K562 (cell line): ENCODE results near the gene ARAP1. TPM values are rescaled to one million over a fixed set of nuclear protein-coding genes. Genes with fewer than 3 reads are reported as not detected.
A peak's percentile ranks its signal among the peaks of the same experiment; 100 is the strongest.

Experiments
- ATAC-seq: fragments of 200-7000 bp; cut with Tn5 transposase; 3 replicates; pipeline ENCODE4 v1.9.1; 2020; ENCODE audit warnings: moderate library complexity
- BruUV-seq: library from RNA; stranded (reverse); fragments of 400-500 nt; replicated peaks from 2 replicates; lab custom pipeline; 2021; lab: Mats Ljungman, UMichigan
- CTCF ChIA-PET: fragments of 300-600 bp; formaldehyde crosslinking; extraction: SDS; loops from one replicate; lab custom pipeline; 2021; ENCODE audit warnings: low intra/inter-chr PET ratio; lab: Yijun Ruan, JAX
- POLR2A ChIA-PET: fragments of 300-600, 350-650 bp; sonication (Branson Sonifier 250); formaldehyde crosslinking; extraction: SDS; loops from one replicate; lab custom pipeline; 2021; ENCODE audit warnings: antibody characterized with exemption, inconsistent platforms; lab: Yijun Ruan, JAX
- DNase-seq, 4 experiments: peaks; one replicate each; pipeline versions ENCODE4 v3.0.0 to v3.0.0-alpha.2; 2011 to 2018; ENCODE audit warnings: low spot score in 3 of 4, mixed read lengths in 3 of 4; ENCODE audit errors: extremely low read depth in 1 of 4
- FAIRE-seq: peaks from 2 replicates; lab custom pipeline; 2011; peaks lifted over from hg19 to GRCh38; lab: Jason Lieb, UNC
- H2AFZ ChIP-seq: 2 replicates; pipeline ENCODE4 v1.6.0; 2011; ENCODE audit warnings: low read depth, low read length, control low read depth, inconsistent platforms
- H3K27ac ChIP-seq: fragments of 200-600 bp; 3 replicates; pipeline ENCODE4 v1.8.0; 2011; ENCODE audit warnings: low read depth, mild to moderate bottlenecking, control low read depth, inconsistent platforms, low read length, moderate library complexity, mixed read lengths; ENCODE audit errors: extremely low read depth
- H3K27me3 ChIP-seq, 2 experiments: fragments of 300-600 bp in 1 of 2; 2 replicates in 1 of 2; 3 replicates in 1 of 2; pipeline versions ENCODE4 v1.6.0 to v1.8.0; 2011; ENCODE audit warnings: inconsistent platforms in 2 of 2, low read length in 2 of 2, mild to moderate bottlenecking in 1 of 2, mixed read lengths in 1 of 2, moderate library complexity in 1 of 2; ENCODE audit not compliant: control insufficient read depth in 2 of 2, insufficient read depth in 2 of 2
- H3K36me3 ChIP-seq: fragments of 300-600 bp; 3 replicates; pipeline ENCODE4 v1.8.0; 2011; ENCODE audit warnings: mild to moderate bottlenecking, low read length, inconsistent platforms; ENCODE audit not compliant: control insufficient read depth, insufficient read depth
- H3K4me1 ChIP-seq, 2 experiments: fragments of 200-600 bp in 1 of 2; replicated peaks in 1 of 2; 2 replicates in 1 of 2; 3 replicates in 1 of 2; pipeline versions ENCODE4 v1.5.1 to v1.8.0; 2011; ENCODE audit warnings: inconsistent platforms in 2 of 2, low read length in 2 of 2, mild to moderate bottlenecking in 1 of 2, mixed read lengths in 1 of 2, moderate library complexity in 1 of 2; ENCODE audit not compliant: control insufficient read depth in 2 of 2, insufficient read depth in 2 of 2
- H3K4me2 ChIP-seq: 2 replicates; pipeline ENCODE4 v1.6.1; 2011; ENCODE audit warnings: low read length, control low read depth, inconsistent platforms, mixed read lengths; ENCODE audit not compliant: insufficient read depth
- H3K4me3 ChIP-seq: fragments of 200-600 bp; sonication (generic), shearing (Covaris generic); 2 replicates; pipeline ENCODE4 v1.5.1; 2016; ENCODE audit warnings: control low read depth, inconsistent platforms
- H3K79me2 ChIP-seq: fragments of 200-600 bp; 3 replicates; pipeline ENCODE4 v1.8.0; 2011; ENCODE audit warnings: low read length, inconsistent platforms; ENCODE audit not compliant: control insufficient read depth, insufficient read depth
- H3K9ac ChIP-seq, 2 experiments: 2 replicates each; pipeline versions ENCODE4 v1.6.0 to v1.6.1; 2011; ENCODE audit warnings: low read depth in 2 of 2, low read length in 2 of 2, control low read depth in 1 of 2, inconsistent platforms in 1 of 2, mild to moderate bottlenecking in 1 of 2, mixed read lengths in 1 of 2; ENCODE audit not compliant: insufficient read depth in 1 of 2
- H3K9me1 ChIP-seq: one replicate; pipeline ENCODE4 v1.6.0; 2011; ENCODE audit warnings: inconsistent platforms, mild to moderate bottlenecking, low read length, moderate library complexity; ENCODE audit not compliant: control insufficient read depth, insufficient read depth
- H3K9me3 ChIP-seq: replicated peaks from 2 replicates; pipeline ENCODE4 v1.5.1; 2011; ENCODE audit warnings: low read depth, low read length, inconsistent platforms; ENCODE audit not compliant: control insufficient read depth, insufficient read depth
- H4K20me1 ChIP-seq: replicated peaks from 2 replicates; pipeline ENCODE4 v1.6.1; 2011; ENCODE audit warnings: low read length, inconsistent platforms, mixed read lengths; ENCODE audit not compliant: control insufficient read depth, insufficient read depth
- ARID1B ChIP-seq: fragments of 450-650 bp; IDR thresholded peaks from 2 replicates; pipeline ENCODE4 v1.6.1; 2016; ENCODE audit warnings: antibody characterized with exemption, mild to moderate bottlenecking, inconsistent platforms
- HDAC3 ChIP-seq: fragments of 450-650 bp; IDR thresholded peaks from 2 replicates; pipeline ENCODE4 v1.6.1; 2018; ENCODE audit warnings: borderline replicate concordance, mild to moderate bottlenecking, moderate library complexity; ENCODE audit not compliant: partially characterized antibody
- HINFP ChIP-seq: fragments of 450-650 bp; conservative IDR thresholded peaks from 2 replicates; pipeline ENCODE4 v1.6.1; 2016; ENCODE audit warnings: missing genetic modification characterization, low read depth, mild to moderate bottlenecking, control low read depth, missing compliant biosample characterization
- MLLT1 ChIP-seq, 2 experiments: fragments of 450-650 bp; IDR thresholded peaks; 2 replicates each; pipeline ENCODE4 v1.6.1; 2016
- MYBL2 ChIP-seq, 2 experiments: fragments of 450-650 bp in 1 of 2; sonication (generic) in 1 of 2; formaldehyde crosslinking in 1 of 2; IDR thresholded peaks; 2 replicates each; pipeline versions ENCODE4 v1.6.1 to v1.8.1; 2017 to 2022; ENCODE audit warnings: borderline replicate concordance in 1 of 2, inconsistent platforms in 1 of 2, low read depth in 1 of 2, mild to moderate bottlenecking in 1 of 2, missing genetic modification reagents in 1 of 2, moderate library complexity in 1 of 2
- NFIC ChIP-seq: fragments of 450-650 bp; IDR thresholded peaks from 2 replicates; pipeline ENCODE4 v1.6.1; 2017; ENCODE audit warnings: mild to moderate bottlenecking, inconsistent platforms
- NFRKB ChIP-seq: fragments of 450-650 bp; IDR thresholded peaks from 2 replicates; pipeline ENCODE4 v1.6.1; 2016; ENCODE audit warnings: low read depth
- POLR2G ChIP-seq: fragments of 200-400 bp; formaldehyde crosslinking; IDR thresholded peaks from 2 replicates; pipeline ENCODE4 v1.6.1; 2017; ENCODE audit warnings: low read depth, mild to moderate bottlenecking, antibody characterized with exemption, low read length, moderate library complexity
- TCF7 ChIP-seq: sonication (generic); IDR thresholded peaks from 2 replicates; pipeline ENCODE4 v1.6.1; 2016; ENCODE audit warnings: antibody characterized with exemption, borderline replicate concordance
- THAP12 ChIP-seq: fragments of 250-450 bp; sonication (Bioruptor Pico); IDR thresholded peaks from 2 replicates; pipeline ENCODE4 v1.9.0; 2021; ENCODE audit warnings: mild to moderate bottlenecking, inconsistent platforms
- ZNF280A ChIP-seq: fragments of 450-650 bp; IDR thresholded peaks from 2 replicates; pipeline ENCODE4 v1.6.1; 2018; ENCODE audit warnings: mild to moderate bottlenecking, low read depth; ENCODE audit not compliant: partially characterized antibody
- WGBS: fragments of 100-300 bp; shearing (Covaris generic); methylation state at CpG from one replicate; pipeline ENCODE4 v1.1.6; 2016; ENCODE audit warnings: low coverage, mixed read lengths; ENCODE audit not compliant: insufficient coverage; ENCODE audit errors: missing lambda C conversion rate; 5-methylcytosine and 5-hydroxymethylcytosine counted together
- in situ Hi-C: fragments of 300-500 bp; cut with MboI; formaldehyde crosslinking; loops from 4 replicates; pipeline ENCODE4 v1.15.0; 2018; ENCODE audit warnings: inconsistent platforms, mixed read lengths
- intact Hi-C: fragments of 100-400 bp; cut with micrococcal nuclease; formaldehyde crosslinking; loops from 2 replicates; pipeline ENCODE4 v1.14.2; 2022
- polyA plus RNA-seq, 8 experiments: library from polyadenylated mRNA; depleted of rRNA in 4 of 8; stranded (reverse) in 5 of 8; unstranded in 3 of 8; fragments of >200 nt; fragmentation: Nextera tagmentation in 2 of 8; fragmentation: Illumina TruSeq in 1 of 8; extraction: Ambion mirVana in 2 of 8; extraction: Trizol in 1 of 8; gene quantifications; 2 replicates each; pipeline versions ENCODE4 v1.2.1 to v1.2.3, GENCODE V29; 2011 to 2014; ENCODE audit warnings: inconsistent platforms in 1 of 8, missing spikeins in 1 of 8
- total RNA-seq, 7 experiments: library from RNA; depleted of rRNA in 6 of 7; stranded (reverse); fragments of >200 nt in 6 of 7; fragmentation: Illumina TruSeq in 2 of 7; extraction: Trizol in 2 of 7; gene quantifications; 2 replicates each; pipeline versions ENCODE4 v1.2.1 to v1.2.3, GENCODE V29; 2011 to 2021; ENCODE audit warnings: low replicate concordance in 1 of 7

Gene ARAP1
- total and polyA plus RNA-seq, 9 of the 15 experiments (the other 6 are each of a cell fraction or from before 2014, with no cell fraction given): 0.23 to 67.0 (median 24.6) TPM

- Histone ChIP-seq H3K27me3 (no peaks in the 10 kb centered on the region), H3K79me2 (peaks cover 25% of the 10 kb centered on the region), H3K4me3 (no peak overlapping the region), H3K36me3 (peaks cover 19% of the 10 kb centered on the region; the same call in 2 of the 3 replicates), H3K9me1 (no peaks in the 10 kb centered on the region), H3K4me1 (peaks cover 36 to 69% of the 10 kb centered on the region in 2 experiments), H4K20me1 (no peaks in the 10 kb centered on the region), H3K4me2 (no peak overlapping the region), H3K9me3 (no peaks in the 10 kb centered on the region), H3K27ac (no peak overlapping the region), H3K9ac (no peak overlapping the region; a peak in 1 of 4 replicates), H2AFZ (no peak overlapping the region)
- ChIA-PET CTCF (no interaction called here), POLR2A (interaction anchor here (0.6 kb wide), 1 partner anchor 13 kb away, joined by 3 read pairs; no protein-coding TSS in a partner anchor)
- FAIRE-seq: no peak
- intact Hi-C loops (no loop called here), in situ Hi-C loops (no loop called here)
- no TSS peak for BruUV-seq
- DNase-seq: no peak
- no peak for ATAC-seq
- 91% methylated on average over 12 of the region's 48 CpGs for WGBS
- TF ChIP-seq THAP12 (CRISPR knock-in tag) (no peak), TCF7 (no peak), MYBL2 (IDR thresholded peaks at IDR 0.05; ENCODE audit: low read depth) (no peak), MYBL2 (CRISPR knock-in tag; IDR thresholded peaks at IDR 0.05; ENCODE audit: borderline replicate concordance) (no peak), ZNF280A (no peak), MLLT1 (IDR thresholded peaks at IDR 0.05) (peak in 1 of 2 experiments; percentile 24; a peak in 1 of 4 replicates), HDAC3 (no peak), NFRKB (no peak), NFIC (peak; percentile 52), POLR2G (0 out of 2 replicates have a peak, but pooled peaks have one; percentile 28), ARID1B (no peak), HINFP (tag) (no peak)
Measured at GRCh38 chr11:72754544-72755155, 2.4 kb upstream of the ARAP1 start.
